ENCODE measurements around the gene CAV1.
"Not testable (repeated sequence)": the region's sequence is repeated elsewhere in the genome, so short reads cannot be mapped to it uniquely, and the experiment has no call there.

CAV1 gene

DNA sequence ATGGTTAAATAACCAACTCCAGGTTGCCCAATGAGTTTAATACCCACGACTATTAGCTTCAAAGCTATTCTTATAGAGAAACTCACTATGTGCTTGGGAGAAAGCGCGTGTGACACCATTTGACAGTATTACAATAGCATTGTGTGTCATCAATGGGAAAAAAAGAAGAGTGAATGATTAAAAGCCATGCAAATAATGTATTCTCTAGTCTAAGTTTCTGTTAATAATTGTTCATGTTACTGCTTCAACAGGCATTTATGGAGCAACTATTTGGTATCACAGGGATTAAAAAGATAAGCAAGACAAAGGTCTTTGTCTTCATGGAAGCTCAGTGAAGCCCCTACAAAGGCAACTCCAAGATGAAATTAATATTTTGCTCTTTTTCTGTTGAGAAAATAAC, 47.2 kb downstream of the CAV1 start:
- DNase-seq, result no peak
- in situ Hi-C loops (cut with MboI; ENCODE audit: low pct_unique_long_range_greater_than_20kb, low sequenced_read_pairs), result loop anchor here (25.0 kb wide), 1 partner anchor 310 kb away; no protein-coding TSS in a partner anchor

DNA sequence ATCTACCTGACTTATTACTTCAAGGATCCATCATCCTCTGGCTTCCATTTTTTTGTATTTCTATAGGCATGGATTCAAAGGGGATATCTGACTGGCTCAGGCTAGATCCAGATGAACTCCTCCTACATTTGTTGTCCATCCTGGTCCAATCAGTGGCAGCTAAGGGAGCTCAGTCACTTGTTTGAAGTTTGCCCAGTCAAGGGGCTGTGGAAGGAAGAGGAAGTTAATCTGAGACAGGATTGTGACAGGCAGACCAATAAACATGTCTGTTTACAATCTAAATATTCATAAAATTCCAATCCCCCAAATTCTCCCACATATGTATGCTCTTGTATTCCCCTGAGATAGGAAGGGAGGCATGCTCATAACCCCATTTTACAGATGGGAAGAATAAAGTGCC, 48.7 kb downstream of the CAV1 start:
- in situ Hi-C loops (cut with MboI; ENCODE audit: low pct_unique_long_range_greater_than_20kb, low sequenced_read_pairs), result loop anchor here (25.0 kb wide), 1 partner anchor 311 kb away; no protein-coding TSS in a partner anchor
- DNase-seq, result peak; percentile 39

DNA sequence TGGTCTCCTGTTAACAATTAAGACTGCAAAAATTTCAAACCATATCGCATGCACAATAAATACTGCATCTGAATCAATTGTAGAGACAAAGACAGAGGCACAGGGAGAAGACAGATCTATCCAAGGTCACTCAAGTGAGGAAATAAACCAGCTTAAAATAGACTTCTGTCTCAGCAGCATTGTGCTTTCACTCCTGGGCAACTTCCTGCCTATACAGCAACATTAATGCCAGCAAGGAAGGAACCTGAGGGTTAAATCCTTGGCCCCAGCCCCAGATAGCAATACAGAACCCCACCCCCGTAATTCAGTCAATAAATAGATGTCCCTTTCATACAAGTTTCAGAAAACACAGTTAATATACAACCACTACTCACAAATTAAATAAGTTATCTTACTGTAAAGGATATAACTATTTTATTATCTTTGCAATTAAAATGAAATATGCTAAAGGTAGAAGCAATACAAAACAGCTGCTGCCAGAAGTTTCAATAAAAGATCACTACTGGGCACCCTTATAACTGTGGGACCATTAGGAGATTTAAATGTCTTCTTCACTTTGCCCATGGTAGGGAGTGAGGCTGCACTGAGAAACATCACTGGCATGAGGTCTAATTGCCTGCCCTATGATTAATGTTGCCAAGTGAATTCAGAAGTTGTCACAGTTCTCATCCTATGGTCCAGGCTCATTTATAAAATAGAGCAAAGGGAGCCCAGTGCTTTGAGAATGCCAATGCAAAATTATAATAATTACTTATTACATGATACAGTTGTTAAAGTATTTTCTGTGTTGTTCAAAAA, 49.4 kb downstream of the CAV1 start:
- in situ Hi-C loops (cut with MboI; ENCODE audit: low pct_unique_long_range_greater_than_20kb, low sequenced_read_pairs), result loop anchor here (25.0 kb wide), 1 partner anchor 312 kb away; no protein-coding TSS in a partner anchor
- DNase-seq, result peak; percentile 19

DNA sequence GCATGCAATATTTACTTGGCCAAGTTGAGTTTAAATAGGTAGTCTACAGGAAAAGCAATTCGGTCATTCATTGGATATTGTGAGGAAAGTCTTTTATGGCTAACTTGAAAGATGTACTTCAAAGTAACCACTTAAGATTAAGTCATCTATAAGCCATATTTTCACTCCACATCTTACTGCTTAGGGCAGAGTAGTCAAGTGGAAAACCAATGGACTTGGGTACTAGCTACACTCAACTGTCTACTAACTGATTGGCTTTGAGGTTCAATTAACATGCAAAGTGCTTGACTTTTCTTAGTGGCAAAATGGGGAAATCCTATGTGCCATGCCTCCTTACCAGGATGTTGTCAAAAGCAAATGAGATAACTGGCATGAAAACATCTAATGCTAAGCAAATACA, 51.0 kb downstream of the CAV1 start:
- in situ Hi-C loops (cut with MboI; ENCODE audit: low pct_unique_long_range_greater_than_20kb, low sequenced_read_pairs), result no loop called here
- no peak for DNase-seq

DNA sequence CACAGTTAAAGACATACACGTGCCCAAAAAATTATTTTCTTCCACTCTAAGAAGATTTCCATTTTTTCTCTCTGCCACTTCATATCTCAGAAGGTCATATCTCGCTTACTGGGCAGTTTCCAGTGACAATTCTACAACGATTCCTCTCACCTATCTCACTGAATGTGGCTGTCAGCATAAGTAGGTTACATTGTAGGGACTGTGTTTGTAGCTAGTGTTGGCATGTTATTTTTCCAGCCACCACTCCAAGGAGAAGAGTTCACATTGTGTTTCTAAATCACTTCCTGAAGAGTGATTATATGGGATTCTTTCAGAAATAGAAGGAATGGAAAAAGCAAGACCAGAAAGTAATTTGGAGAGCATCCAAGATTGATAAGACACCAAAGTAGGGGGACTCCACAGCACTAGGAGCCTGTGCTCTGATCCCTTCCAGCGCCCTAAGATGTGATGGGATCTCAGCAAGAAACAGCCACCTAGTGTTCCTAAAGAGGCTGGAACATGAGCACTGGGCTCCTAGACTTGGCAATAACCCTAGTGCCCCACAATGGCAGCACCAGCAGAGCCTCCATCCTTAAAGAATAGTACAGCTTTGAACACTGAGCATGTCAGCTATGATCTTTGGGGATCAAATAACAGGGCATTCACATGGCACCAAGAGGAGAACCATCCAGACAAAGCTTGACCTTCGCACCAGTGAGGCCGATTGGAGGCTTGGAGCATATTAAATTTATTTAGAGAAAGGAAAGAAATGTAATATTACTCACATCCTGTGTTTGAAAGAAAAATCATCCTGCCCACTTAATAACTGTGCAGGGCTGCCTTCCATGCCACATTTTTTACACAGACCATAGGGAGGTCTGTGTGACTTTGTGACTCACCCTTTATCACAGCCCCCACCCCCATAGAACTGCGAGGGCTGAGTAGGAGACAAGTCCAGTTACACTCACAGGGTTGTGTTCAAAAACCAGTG, 51.8 kb downstream of the CAV1 start:
- DNase-seq, result no peak
- in situ Hi-C loops (cut with MboI; ENCODE audit: low pct_unique_long_range_greater_than_20kb, low sequenced_read_pairs), result no loop called here

DNA sequence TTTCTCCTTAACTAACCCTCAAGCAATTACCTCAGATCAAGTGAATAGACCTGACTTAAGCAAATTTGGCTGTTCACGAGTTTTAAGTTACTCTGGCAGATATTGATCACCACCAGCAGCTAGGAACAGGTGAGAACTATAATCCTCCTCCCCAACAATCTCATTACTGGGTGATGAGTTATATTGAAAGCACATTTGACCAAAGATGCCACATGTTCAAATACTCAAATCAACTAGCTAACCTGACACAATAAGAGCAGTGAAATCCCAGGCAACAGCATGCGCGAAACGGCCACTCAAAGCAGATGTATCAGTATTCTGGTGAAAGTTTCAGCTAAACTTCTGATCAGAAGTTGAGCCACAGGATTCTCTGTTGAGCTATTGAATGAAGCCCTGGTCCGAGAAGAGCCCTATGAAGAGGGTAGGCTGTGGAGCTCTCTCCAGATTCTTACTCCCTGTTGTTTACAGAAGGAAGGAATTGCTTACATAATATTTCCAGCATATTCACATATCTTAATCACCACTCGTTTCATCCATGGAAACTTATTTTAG, 52.6 kb downstream of the CAV1 start:
- no peak for DNase-seq
- in situ Hi-C loops (cut with MboI; ENCODE audit: low pct_unique_long_range_greater_than_20kb, low sequenced_read_pairs), result no loop called here

DNA sequence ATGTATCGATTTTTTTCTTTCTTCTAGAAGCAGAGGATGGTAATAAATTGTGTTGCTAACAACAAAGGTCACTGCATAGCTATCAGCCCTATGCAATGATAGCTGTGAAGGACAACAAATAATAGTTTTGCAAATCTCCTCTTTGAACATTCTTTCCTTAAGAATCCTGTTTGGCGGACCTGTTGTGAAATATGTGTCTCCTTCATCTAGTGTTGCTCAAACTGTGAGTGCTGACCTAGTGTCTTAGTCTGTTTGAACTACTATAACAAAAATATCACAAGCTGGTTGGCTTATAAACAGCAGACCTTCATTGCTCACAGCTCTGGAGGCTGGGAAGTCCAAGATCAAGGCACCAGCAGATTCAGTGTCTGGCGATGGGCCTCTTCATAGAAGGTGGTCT, 53.7 kb downstream of the CAV1 start:
- DNase-seq, result no peak
- in situ Hi-C loops (cut with MboI; ENCODE audit: low pct_unique_long_range_greater_than_20kb, low sequenced_read_pairs), result no loop called here

DNA sequence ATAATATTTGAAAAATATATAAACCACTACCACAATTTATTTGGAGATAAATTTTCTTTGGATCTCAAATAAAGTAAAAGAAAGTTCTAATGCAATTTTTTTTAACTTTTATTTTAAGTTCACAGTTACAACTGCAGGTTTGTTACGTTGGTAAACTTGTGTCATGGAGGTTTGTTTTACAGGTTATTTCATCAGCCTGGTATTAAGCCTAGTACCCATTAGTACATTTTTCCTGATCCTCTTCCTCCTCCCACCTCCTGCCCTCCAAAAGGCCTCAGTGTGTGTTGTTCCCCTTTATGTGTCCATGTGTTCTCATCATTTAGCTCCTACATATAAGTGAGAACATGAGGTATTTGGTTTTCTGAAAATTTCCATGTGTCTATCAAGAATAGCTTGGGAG, 54.5 kb downstream of the CAV1 start:
- no peak for DNase-seq
- in situ Hi-C loops (cut with MboI; ENCODE audit: low pct_unique_long_range_greater_than_20kb, low sequenced_read_pairs), result no loop called here

DNA sequence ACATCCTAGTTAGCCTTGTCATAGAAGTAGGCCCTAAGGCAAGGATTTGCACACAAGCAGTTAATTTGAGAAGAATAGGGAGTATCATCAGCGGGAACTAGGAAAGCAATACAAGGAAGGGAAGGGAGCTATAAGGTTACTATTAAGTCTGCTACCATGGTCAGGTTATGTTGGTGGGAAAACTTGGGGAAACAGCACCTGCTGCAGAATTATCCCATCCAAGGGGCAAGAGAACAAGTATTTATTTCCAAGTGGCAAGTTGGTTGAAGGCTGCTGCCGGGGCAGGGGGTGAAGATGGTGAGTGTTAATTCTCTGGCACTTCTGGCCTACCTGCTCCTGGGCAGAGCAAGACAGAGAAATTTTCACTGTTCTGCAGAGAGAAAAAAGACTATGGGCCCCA, 55.0 kb downstream of the CAV1 start:
- in situ Hi-C loops (cut with MboI; ENCODE audit: low pct_unique_long_range_greater_than_20kb, low sequenced_read_pairs), result no loop called here
- DNase-seq, result no peak

DNA sequence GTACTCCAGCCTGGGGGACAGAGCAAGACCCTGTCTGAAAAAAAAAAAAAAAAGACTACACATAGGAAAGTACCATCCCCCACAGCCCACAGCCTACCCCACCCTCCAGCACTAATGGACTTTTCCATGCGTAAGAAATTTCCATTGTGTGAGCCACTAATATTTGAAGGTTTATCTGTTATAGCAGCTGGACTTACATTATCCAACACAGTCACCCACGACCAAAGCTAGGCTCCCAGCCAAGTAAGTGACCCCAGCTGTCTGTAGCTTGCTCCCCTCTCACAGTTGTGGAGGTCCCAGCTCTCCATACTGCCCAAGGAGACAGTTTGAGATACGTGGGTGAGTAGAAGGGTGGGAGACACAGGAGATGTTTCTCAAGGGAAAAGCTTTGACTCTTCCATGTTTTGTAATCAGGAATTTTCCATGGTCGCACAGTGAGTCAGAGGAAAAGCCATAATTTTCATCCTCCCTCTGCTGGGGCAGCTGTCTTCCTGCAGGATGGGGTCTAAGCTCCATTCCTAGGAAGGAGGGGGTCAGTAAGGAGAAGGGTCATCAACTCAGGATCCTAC, 57.4 kb downstream of the CAV1 start:
- in situ Hi-C loops (cut with MboI; ENCODE audit: low pct_unique_long_range_greater_than_20kb, low sequenced_read_pairs), result no loop called here
- no peak for DNase-seq

DNA sequence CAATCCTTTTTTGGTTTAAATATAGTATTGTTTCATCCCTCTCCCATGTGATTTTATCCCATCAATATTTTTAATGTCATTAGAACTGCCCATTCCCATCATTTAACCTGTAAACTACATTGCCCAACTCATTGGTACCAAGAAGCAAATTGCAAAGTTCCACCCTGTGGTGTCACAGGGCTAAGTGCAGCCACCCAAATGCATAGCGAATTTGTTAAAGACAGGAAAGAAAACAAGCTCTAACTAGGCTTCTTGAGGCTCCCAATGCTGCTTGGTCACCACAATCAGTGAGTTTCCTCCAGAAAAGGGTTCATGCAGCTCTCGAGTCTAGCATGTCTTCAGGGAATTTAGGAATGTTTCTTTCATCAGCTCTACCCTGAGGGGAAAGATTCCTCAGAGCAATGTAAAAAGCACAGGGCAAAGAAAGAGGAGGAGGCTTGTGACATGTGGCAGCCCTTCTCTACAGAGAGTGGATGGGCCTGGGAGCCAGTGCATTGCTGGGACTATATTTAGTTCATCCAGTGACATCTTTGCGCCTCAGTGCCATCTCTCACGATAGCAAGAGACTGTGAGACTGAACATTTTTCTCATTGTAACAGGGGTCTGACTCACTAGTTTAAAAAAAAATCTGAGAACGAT, 58.1 kb downstream of the CAV1 start:
- DNase-seq, result no peak
- in situ Hi-C loops (cut with MboI; ENCODE audit: low pct_unique_long_range_greater_than_20kb, low sequenced_read_pairs), result no loop called here

DNA sequence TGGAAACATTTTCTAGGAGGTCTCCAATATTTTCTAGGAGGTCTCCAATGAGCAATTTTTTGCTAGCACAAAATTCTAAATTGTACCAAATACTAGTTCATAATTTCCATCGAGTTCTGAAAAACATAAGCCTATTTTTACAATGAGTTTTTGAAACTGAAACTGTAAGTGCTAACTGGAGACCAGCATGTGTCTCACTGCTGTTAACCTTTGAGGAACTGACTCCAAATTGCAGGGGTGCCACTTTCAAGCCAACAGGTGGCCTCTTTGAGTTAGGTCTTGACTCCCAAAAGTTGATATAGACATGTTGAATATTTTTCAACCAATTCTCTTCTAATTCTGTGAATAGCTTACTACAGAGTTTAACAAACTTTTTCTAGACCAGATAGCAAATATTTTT, 58.8 kb downstream of the CAV1 start:
- in situ Hi-C loops (cut with MboI; ENCODE audit: low pct_unique_long_range_greater_than_20kb, low sequenced_read_pairs), result no loop called here
- DNase-seq, result no peak

DNA sequence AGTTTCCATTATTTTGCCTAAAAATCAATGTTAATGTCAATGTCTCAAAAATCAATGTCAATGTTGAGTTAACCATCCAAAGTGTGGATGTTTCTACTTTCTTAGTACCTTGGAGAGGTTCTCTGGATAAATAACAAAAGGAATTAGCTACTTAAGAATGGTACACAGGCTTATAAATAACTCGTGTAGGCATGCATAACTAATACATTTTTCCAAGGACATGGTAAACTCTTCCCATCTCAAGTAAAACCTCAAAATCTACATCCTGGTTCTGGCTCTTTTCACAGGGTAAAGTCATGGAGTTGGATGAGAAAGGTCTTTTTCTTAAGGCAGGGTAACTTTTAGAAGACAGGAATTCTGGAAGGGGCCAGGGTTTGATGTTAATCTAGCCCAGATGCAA, 59.9 kb downstream of the CAV1 start:
- no peak for DNase-seq
- in situ Hi-C loops (cut with MboI; ENCODE audit: low pct_unique_long_range_greater_than_20kb, low sequenced_read_pairs), result no loop called here

DNA sequence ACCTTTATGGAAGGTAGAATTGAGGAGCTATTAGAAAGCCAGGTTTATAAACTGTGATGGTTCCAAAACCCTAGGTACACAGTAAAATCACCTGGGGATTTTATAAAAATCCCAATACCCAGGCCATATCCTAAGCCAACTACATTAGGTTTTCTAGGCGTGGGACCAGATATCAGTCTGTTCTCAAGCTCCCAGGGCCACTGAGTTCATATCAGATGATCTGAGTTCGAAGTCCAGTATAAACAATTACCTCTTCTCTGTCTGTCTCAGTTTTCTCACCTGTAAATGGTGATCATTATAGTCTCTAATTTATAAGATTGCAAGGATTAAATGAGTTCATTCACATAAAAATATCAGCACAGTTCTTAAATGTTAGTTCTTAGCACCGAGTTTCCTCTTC, 60.6 kb downstream of the CAV1 start:
- in situ Hi-C loops (cut with MboI; ENCODE audit: low pct_unique_long_range_greater_than_20kb, low sequenced_read_pairs), result no loop called here
- DNase-seq, result no peak

DNA sequence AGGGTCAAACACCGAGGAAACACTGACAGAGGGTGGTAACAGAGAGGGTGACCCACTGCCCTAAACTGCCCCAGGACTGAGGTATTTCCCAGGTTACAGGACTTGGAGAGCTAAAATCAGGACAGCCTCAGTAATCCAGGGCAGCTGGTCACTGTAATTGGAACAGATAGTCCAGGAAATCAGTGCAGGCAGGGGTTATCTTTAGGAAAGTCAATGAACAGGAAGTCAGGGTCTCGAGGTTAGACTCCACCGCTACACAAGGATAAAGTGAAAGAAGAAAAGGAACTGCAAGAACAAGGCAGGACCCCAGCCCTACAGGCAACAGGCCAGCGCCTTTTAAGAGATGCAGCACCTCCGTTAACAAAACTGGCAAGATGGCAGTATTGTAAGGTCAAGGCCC, 61.1 kb downstream of the CAV1 start:
- no peak for DNase-seq
- in situ Hi-C loops (cut with MboI; ENCODE audit: low pct_unique_long_range_greater_than_20kb, low sequenced_read_pairs), result no loop called here

DNA sequence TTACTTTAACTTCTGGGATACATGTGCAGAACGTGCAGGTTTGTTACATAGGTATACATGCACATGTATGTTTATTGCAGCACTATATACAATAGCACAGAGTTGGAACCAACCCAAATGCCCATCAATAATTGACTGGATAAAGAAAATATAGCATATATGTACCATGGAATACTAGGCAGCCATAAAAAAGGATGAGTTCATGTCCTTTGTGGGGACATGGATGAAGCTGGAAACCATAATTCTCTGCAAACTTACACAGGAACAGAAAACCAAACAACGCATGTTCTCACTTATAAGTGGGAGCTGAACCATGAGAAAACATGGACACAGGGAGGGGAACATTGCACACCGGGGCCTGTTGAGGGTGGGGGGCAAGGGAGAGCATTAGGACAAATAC, 62.4 kb downstream of the CAV1 start:
- DNase-seq; in situ Hi-C loops (cut with MboI; ENCODE audit: low pct_unique_long_range_greater_than_20kb, low sequenced_read_pairs): not testable (repeated sequence)

DNA sequence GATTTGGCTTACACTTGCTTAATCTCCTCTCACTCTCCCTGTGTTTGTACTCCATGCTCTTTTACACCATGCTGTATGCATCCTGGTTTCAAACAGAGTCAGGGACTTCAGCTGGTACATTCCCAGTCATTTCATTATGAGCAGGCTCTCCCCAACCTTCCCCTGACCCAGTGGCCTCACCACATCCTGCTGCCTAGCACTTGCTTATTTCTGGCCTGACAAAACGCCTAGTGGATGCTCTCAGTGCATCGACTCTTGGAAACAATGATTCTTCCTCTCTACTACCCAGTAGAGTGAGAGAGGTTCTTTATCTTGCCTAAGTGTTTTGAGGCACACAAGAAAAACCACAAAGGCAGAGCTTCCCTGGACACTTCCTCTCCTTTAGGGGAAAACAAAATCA, 63.4 kb downstream of the CAV1 start:
- in situ Hi-C loops (cut with MboI; ENCODE audit: low pct_unique_long_range_greater_than_20kb, low sequenced_read_pairs), result no loop called here
- DNase-seq, result peak; percentile 77

DNA sequence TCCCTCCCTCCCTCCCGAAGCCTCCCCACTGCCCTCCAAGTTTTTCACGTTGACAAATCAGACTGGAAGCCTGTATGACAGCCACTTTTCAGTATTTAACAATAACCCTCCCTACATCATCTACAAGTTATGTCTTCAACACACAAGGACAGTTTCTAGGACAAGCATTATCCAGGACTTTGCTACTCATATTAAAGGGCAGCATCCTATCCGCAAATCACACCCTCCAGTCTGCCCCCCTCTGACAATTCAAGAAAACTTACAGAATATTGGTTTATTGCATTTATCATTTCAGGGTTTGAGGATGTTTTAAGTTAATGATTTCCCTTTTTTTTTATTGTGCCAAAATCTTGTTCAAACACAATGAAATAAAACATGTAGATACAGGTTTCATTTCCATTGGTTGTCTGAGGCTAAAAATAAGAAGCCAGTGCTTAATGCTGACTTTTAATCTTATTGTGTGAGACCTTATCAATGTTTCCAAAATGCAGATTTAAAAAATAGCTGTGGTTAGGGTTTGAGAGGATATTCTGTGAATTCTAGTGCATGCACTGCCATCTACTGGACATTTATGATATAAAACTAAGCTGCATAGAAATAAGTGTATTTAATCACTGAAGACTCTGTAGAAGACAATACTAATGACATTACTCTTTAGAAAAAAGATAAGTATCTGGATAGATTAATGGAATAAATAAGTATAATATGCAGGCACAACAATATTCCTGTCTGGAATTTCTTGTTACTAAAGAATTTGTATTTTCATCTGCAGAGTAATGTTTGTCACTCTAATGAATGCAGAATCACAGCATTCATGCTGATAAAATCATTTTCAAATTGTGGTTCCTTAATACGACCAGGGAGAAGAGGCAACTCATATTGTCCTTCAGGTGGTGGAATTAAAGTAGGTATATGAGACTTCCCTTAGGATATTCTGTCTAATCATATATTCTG, 64.1 kb downstream of the CAV1 start:
- DNase-seq, result peak; percentile 81
- in situ Hi-C loops (cut with MboI; ENCODE audit: low pct_unique_long_range_greater_than_20kb, low sequenced_read_pairs), result no loop called here
